ENCODE data around the gene SDF2. TPM values are rescaled to one million over a fixed set of nuclear protein-coding genes. Genes with fewer than 3 reads are reported as not detected.

Gene SDF2
- total and polyA plus RNA-seq, 2 of the 4 experiments (the other 2 are of a cell fraction) = 76.0 to 81.7 TPM

DNA sequence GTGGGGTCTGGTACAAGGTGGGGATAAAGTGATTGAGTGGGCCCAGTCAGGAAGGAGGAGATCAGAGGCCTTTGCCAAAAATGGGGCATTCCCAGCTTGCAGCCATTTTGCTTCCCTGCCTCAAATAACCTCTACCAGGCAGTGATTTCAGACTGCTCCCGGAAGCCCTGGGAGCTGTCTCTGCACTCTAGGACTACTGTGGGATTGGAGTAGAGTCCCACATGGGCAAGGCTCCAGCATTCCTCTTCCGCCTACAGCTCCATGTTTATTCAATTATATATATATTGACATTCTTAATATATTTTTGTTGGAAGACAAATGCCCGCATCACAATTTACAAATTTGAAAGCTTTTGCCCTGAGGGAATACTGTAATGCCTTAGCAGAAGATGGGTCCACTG is 13.8 kb upstream of the SDF2 start:
- H3K4ac ChIP-seq (ENCODE audit: low read depth, low read length) = no peak overlapping the region
- no peak overlapping the region for H4K5ac ChIP-seq (ENCODE audit: low read depth, low read length)
- H4K91ac ChIP-seq (ENCODE audit: insufficient read depth, low read depth, low read length) = no peak overlapping the region
- H2BK5ac ChIP-seq (ENCODE audit: low read depth, low read length, poor library complexity, severe bottlenecking) = no peak overlapping the region
- ChIA-PET POLR2A (ENCODE audit: unreplicated experiment) (no interaction called here), CTCF (interaction anchor here (0.6 to 1.5 kb wide), 2 partner anchors 8 to 28 kb away, joined by 3 to 4 read pairs; no protein-coding TSS in a partner anchor)
- peaks cover 3% of the 10 kb centered on the region; the same call in 1 of the 2 replicates for H3K9me1 ChIP-seq (ENCODE audit: insufficient read depth, low read length)
- no peak overlapping the region for H2AFZ ChIP-seq (replicated peaks; ENCODE audit: low read length, poor library complexity)
- no peak overlapping the region for H2BK120ac ChIP-seq (ENCODE audit: low read depth, low read length)
- H3K56ac ChIP-seq (ENCODE audit: extremely low read depth, insufficient read depth, low read length) = no peak overlapping the region
- H4K8ac ChIP-seq (ENCODE audit: low read depth in 2 of 2, low read length in 2 of 2) = no peak overlapping the region
- in situ Hi-C loops (cut with MboI; ENCODE audit: low sequenced_read_pairs) = no loop called here
- H2AK5ac ChIP-seq (ENCODE audit: low read depth, low read length) = no peak overlapping the region
- no peak overlapping the region for H3K27ac ChIP-seq (ENCODE audit: insufficient read depth, low read length)
- TF ChIP-seq, protein P1, sequence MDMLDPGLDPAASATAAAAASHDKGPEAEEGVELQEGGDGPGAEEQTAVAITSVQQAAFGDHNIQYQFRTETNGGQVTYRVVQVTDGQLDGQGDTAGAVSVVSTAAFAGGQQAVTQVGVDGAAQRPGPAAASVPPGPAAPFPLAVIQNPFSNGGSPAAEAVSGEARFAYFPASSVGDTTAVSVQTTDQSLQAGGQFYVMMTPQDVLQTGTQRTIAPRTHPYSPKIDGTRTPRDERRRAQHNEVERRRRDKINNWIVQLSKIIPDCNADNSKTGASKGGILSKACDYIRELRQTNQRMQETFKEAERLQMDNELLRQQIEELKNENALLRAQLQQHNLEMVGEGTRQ (IDR thresholded peaks at IDR 0.05; ENCODE audit: low read depth, low read length) = no peak
- no peak for TF ChIP-seq CEBPB (IDR thresholded peaks at IDR 0.05; ENCODE audit: low read depth, low read length)
- no peak for TF ChIP-seq MAFK (IDR thresholded peaks at IDR 0.05; ENCODE audit: low read depth, low read length)
- TF ChIP-seq MAZ (IDR thresholded peaks at IDR 0.05; ENCODE audit: borderline replicate concordance, low read depth, low read length) = no peak
- no peak for TF ChIP-seq FOS (IDR thresholded peaks at IDR 0.05; ENCODE audit: low read depth, low read length)
- TF ChIP-seq RAD21 (IDR thresholded peaks at IDR 0.05; ENCODE audit: low read length) = no peak
- TF ChIP-seq, protein P2, sequence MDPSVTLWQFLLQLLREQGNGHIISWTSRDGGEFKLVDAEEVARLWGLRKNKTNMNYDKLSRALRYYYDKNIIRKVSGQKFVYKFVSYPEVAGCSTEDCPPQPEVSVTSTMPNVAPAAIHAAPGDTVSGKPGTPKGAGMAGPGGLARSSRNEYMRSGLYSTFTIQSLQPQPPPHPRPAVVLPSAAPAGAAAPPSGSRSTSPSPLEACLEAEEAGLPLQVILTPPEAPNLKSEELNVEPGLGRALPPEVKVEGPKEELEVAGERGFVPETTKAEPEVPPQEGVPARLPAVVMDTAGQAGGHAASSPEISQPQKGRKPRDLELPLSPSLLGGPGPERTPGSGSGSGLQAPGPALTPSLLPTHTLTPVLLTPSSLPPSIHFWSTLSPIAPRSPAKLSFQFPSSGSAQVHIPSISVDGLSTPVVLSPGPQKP (IDR thresholded peaks at IDR 0.05; ENCODE audit: borderline replicate concordance, low read depth, low read length) = no peak
- no peak for TF ChIP-seq SMC3 (IDR thresholded peaks at IDR 0.05; ENCODE audit: low read depth, low read length)
- TF ChIP-seq MXI1 (IDR thresholded peaks at IDR 0.05; ENCODE audit: borderline replicate concordance, low read depth, low read length) = no peak
- no peak for TF ChIP-seq RFX5 (IDR thresholded peaks at IDR 0.05; ENCODE audit: low read depth, low read length)
- TF ChIP-seq POLR2A (IDR thresholded peaks at IDR 0.05; ENCODE audit: low read depth, low read length) = no peak
- TF ChIP-seq NFE2L2 (IDR thresholded peaks at IDR 0.05; ENCODE audit: low read depth, low read length) = no peak
- TF ChIP-seq BHLHE40 (IDR thresholded peaks at IDR 0.05; ENCODE audit: low read depth, low read length) = no peak
- no peak for TF ChIP-seq CHD1 (IDR thresholded peaks at IDR 0.05; ENCODE audit: low read depth, low read length)
- no peak for TF ChIP-seq RCOR1 (IDR thresholded peaks at IDR 0.05; ENCODE audit: insufficient replicate concordance, low read length)
- TF ChIP-seq, protein P3, sequence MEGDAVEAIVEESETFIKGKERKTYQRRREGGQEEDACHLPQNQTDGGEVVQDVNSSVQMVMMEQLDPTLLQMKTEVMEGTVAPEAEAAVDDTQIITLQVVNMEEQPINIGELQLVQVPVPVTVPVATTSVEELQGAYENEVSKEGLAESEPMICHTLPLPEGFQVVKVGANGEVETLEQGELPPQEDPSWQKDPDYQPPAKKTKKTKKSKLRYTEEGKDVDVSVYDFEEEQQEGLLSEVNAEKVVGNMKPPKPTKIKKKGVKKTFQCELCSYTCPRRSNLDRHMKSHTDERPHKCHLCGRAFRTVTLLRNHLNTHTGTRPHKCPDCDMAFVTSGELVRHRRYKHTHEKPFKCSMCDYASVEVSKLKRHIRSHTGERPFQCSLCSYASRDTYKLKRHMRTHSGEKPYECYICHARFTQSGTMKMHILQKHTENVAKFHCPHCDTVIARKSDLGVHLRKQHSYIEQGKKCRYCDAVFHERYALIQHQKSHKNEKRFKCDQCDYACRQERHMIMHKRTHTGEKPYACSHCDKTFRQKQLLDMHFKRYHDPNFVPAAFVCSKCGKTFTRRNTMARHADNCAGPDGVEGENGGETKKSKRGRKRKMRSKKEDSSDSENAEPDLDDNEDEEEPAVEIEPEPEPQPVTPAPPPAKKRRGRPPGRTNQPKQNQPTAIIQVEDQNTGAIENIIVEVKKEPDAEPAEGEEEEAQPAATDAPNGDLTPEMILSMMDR (conservative IDR thresholded peaks at IDR 0.05; ENCODE audit: low read depth, low read length) = no peak
- H3K4me3 ChIP-seq (ENCODE audit: insufficient read depth, low read depth, low read length) = no peak overlapping the region
- dilution Hi-C loops (cut with HindIII; ENCODE audit: low sequenced_read_pairs, unreplicated experiment) = no loop called here
- H3K4me2 ChIP-seq (ENCODE audit: low read depth, low read length) = no peak overlapping the region
- no peak overlapping the region for H2AK9ac ChIP-seq (replicated peaks; ENCODE audit: low read depth, low read length, poor library complexity)
- no peaks in the 10 kb centered on the region for H3K27me3 ChIP-seq (ENCODE audit: control insufficient read depth, insufficient read depth, low read length)
- intact Hi-C loops (cut with micrococcal nuclease) = no loop called here
- H3K9ac ChIP-seq (ENCODE audit: low read depth, low read length) = no peak overlapping the region
- peaks cover 73% of the 10 kb centered on the region for H3K36me3 ChIP-seq (ENCODE audit: control insufficient read depth, insufficient read depth, low read length)
- H3K23ac ChIP-seq (ENCODE audit: low read depth, low read length) = no peak overlapping the region
- H3K79me1 ChIP-seq (ENCODE audit: low read depth in 1 of 2, low read length in 2 of 2) = peaks cover 11 to 29% of the 10 kb centered on the region in 2 experiments
- ATAC-seq (ENCODE audit: low read depth) = peak; percentile 91
- no TSS peak for BruUV-seq (replicated peaks)
- peaks cover 3% of the 10 kb centered on the region for H4K20me1 ChIP-seq (ENCODE audit: insufficient read depth, low read length)
- H3K4me1 ChIP-seq (ENCODE audit: control insufficient read depth, insufficient read depth, low read length) = no peaks in the 10 kb centered on the region
- H2BK15ac ChIP-seq (ENCODE audit: low read depth, low read length) = no peak overlapping the region
- no peak overlapping the region for H2BK20ac ChIP-seq (ENCODE audit: low read depth, low read length)
- H3K14ac ChIP-seq (replicated peaks; ENCODE audit: low read depth, low read length) = no peak overlapping the region
- no peaks in the 10 kb centered on the region for H3K9me3 ChIP-seq (ENCODE audit: control insufficient read depth, insufficient read depth, low read length)
- WGBS, 2 experiments (ENCODE audit: extremely low coverage in 2 of 2, insufficient read length in 1 of 2) = no CpG with 5 or more reads among the region's 3 CpGs
- peak; percentile 52 for DNase-seq
- no peak overlapping the region for H3K18ac ChIP-seq (ENCODE audit: low read depth, low read length)
